HG03460 (cell line): ENCODE results near the gene VPS35.

Experiments used
- ATAC-seq: cut with Tn5 transposase; IDR thresholded peaks from one replicate; pipeline ENCODE4 v1.9.1; 2021; ENCODE audit not compliant: unreplicated experiment

VPS35 gene

GRCh38 chr16:46688654-46689364, at the start of gene VPS35:
TSS of gene VPS35 (minus strand) at chr16:46689178. CDS start at chr16:46689133, 45 bp downstream.
- ATAC-seq = peak; percentile 82

- no peak for ATAC-seq
These were observed 48.7 kb upstream of the VPS35 start for GRCh38 chr16:46737621-46738214.

GRCh38 chr16:46736695-46737094, 47.7 kb upstream of the VPS35 start:
- ATAC-seq = no peak

GRCh38 chr16:46733319-46733830, 44.4 kb upstream of the VPS35 start:
- ATAC-seq = no peak

- no peak for ATAC-seq
These were observed 43.6 kb upstream of the VPS35 start for GRCh38 chr16:46732561-46732960.

GRCh38 chr16:46731691-46732555, 42.9 kb upstream of the VPS35 start:
- no peak for ATAC-seq

GRCh38 chr16:46730801-46731690, 42.1 kb upstream of the VPS35 start:
- no peak for ATAC-seq

GRCh38 chr16:46730126-46730525, 41.1 kb upstream of the VPS35 start:
- ATAC-seq = no peak

GRCh38 chr16:46729326-46729995, 40.5 kb upstream of the VPS35 start:
- no peak for ATAC-seq

GRCh38 chr16:46728806-46729205, 39.8 kb upstream of the VPS35 start:
- no peak for ATAC-seq

GRCh38 chr16:46727630-46728029, 38.7 kb upstream of the VPS35 start:
- no peak for ATAC-seq

- ATAC-seq = no peak
These were observed 38.2 kb upstream of the VPS35 start for GRCh38 chr16:46727184-46727583.

GRCh38 chr16:46721885-46722284, 32.9 kb upstream of the VPS35 start:
- ATAC-seq = no peak

GRCh38 chr16:46720619-46721018, 31.6 kb upstream of the VPS35 start:
- no peak for ATAC-seq

- ATAC-seq = no peak
These were observed 30.6 kb upstream of the VPS35 start for GRCh38 chr16:46719528-46719927.

GRCh38 chr16:46718214-46718613, 29.2 kb upstream of the VPS35 start:
- no peak for ATAC-seq

GRCh38 chr16:46717692-46718091, 28.7 kb upstream of the VPS35 start:
- no peak for ATAC-seq

GRCh38 chr16:46715769-46716305, 26.9 kb upstream of the VPS35 start:
- ATAC-seq = no peak

GRCh38 chr16:46714797-46715591, 26.0 kb upstream of the VPS35 start:
- ATAC-seq = no peak
